Measurements from ENCODE around the gene HMOX1.

DNA sequence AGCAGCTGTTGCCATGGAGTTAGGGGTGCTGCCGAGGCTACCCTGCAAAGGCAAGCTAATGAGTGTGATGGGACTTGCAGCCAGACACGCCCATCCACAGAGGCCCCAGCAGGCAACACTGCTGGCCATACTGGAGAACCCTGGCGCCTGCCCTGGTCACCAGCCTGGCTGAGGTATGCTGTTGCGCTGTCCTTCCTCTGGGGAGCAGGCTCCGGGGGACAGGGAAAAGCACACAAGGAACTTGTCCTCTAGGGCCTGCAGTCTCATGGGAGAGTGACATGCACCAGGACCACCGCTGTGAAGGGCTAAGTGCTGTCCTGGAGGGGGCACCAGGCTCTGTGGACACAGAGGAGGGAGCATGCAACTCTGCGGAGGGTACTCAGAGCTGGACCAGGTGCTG is 45.4 kb upstream of the HMOX1 start:
- TF ChIP-seq ZNF691 (CRISPR knock-in tag; IDR thresholded peaks at IDR 0.05; ENCODE audit: borderline replicate concordance, low read depth): no peak
- TF ChIP-seq MAZ (IDR thresholded peaks at IDR 0.05; ENCODE audit: borderline replicate concordance, low read depth, low read length): no peak
- TF ChIP-seq MAZ (CRISPR knock-in tag; IDR thresholded peaks at IDR 0.05; ENCODE audit: low read depth): no peak
- no peak for TF ChIP-seq MXD3 (CRISPR knock-in tag; IDR thresholded peaks at IDR 0.05)
- TF ChIP-seq ATF1 (CRISPR knock-in tag; IDR thresholded peaks at IDR 0.05): no peak
- TF ChIP-seq ZNF558 (CRISPR knock-in tag; IDR thresholded peaks at IDR 0.05; ENCODE audit: borderline replicate concordance): no peak
- TF ChIP-seq PHF20 (CRISPR knock-in tag; IDR thresholded peaks at IDR 0.05): no peak
- TF ChIP-seq CBX1 (IDR thresholded peaks at IDR 0.05; ENCODE audit: low read depth): no peak
- TF ChIP-seq ZNF350 (CRISPR knock-in tag; IDR thresholded peaks at IDR 0.05; ENCODE audit: borderline replicate concordance, low read depth): no peak
- TF ChIP-seq, protein P1, sequence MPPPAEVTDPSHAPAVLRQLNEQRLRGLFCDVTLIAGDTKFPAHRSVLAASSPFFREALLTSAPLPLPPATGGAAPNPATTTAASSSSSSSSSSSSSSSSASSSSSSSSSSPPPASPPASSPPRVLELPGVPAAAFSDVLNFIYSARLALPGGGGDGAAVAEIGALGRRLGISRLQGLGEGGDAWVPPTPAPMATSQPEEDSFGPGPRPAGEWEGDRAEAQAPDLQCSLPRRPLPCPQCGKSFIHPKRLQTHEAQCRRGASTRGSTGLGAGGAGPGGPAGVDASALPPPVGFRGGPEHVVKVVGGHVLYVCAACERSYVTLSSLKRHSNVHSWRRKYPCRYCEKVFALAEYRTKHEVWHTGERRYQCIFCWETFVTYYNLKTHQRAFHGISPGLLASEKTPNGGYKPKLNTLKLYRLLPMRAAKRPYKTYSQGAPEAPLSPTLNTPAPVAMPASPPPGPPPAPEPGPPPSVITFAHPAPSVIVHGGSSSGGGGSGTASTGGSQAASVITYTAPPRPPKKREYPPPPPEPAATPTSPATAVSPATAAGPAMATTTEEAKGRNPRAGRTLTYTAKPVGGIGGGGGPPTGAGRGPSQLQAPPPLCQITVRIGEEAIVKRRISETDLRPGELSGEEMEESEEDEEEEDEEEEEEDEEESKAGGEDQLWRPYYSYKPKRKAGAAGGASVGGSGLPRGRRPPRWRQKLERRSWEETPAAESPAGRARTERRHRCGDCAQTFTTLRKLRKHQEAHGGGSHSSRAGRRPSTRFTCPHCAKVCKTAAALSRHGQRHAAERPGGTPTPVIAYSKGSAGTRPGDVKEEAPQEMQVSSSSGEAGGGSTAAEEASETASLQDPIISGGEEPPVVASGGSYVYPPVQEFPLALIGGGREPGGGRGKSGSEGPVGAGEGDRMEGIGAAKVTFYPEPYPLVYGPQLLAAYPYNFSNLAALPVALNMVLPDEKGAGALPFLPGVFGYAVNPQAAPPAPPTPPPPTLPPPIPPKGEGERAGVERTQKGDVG (CRISPR knock-in tag; IDR thresholded peaks at IDR 0.05; ENCODE audit: borderline replicate concordance): no peak
- no peak for TF ChIP-seq SMAD3 (CRISPR knock-in tag; IDR thresholded peaks at IDR 0.05)
- TF ChIP-seq U2AF1 (optimal IDR thresholded peaks at IDR 0.05; ENCODE audit: low read depth, low read length): no peak
- no peak for TF ChIP-seq ZNF460 (CRISPR knock-in tag; IDR thresholded peaks at IDR 0.05; ENCODE audit: borderline replicate concordance)
- no peak for TF ChIP-seq NFYB (CRISPR knock-in tag; IDR thresholded peaks at IDR 0.05)
- TF ChIP-seq ZNF17 (CRISPR knock-in tag; IDR thresholded peaks at IDR 0.05): no peak
